ENCODE data around the gene ZNF609.

DNA sequence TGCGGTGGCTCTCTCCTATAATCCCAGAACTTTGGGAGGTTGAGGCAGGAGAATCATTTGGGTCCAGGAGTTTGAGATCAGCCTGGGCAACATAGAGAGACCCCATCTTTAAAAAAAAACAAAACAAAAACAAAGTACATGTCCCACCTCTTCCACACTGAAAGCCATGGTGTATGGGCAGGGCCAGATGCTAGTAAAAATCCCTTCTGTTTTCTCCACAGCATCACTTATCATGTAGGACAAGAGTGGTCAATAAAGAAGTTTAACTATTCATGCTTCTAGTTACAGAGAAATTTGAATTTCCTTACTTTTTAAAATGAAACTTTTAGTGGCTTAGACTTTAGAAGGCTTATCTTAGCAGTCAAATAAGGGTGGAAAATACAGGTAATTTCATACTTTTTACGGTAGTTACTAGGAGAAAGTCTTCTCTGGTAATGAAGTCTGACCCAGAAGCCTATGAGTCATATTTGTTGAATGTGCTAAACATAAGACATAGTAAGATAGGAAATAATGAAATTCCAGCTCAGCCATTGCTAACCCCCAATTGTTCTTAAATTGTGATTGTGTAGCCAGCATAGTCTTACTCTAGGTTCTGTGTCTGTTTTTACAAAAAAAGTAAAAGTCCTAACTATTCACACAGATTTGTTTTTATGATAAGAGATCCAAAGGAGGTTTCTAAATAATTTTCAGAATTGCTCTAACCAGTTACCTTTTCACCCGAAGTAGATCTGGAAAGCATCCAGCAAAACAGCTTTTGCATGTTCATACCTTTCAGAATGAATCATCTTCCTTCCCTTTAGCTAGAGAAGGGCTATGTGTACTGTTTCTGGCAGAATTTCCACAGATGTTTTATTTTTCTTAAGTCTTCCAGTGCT is 16.4 kb upstream of the ZNF609 start:
- TF ChIP-seq EZH2 (IDR thresholded peaks at IDR 0.05; ENCODE audit: low read length, unreplicated experiment) (no peak), EZH2phosphoT487 (IDR thresholded peaks at IDR 0.05; ENCODE audit: borderline replicate concordance, low read length) (no peak)
- TF ChIP-seq, protein P1, sequence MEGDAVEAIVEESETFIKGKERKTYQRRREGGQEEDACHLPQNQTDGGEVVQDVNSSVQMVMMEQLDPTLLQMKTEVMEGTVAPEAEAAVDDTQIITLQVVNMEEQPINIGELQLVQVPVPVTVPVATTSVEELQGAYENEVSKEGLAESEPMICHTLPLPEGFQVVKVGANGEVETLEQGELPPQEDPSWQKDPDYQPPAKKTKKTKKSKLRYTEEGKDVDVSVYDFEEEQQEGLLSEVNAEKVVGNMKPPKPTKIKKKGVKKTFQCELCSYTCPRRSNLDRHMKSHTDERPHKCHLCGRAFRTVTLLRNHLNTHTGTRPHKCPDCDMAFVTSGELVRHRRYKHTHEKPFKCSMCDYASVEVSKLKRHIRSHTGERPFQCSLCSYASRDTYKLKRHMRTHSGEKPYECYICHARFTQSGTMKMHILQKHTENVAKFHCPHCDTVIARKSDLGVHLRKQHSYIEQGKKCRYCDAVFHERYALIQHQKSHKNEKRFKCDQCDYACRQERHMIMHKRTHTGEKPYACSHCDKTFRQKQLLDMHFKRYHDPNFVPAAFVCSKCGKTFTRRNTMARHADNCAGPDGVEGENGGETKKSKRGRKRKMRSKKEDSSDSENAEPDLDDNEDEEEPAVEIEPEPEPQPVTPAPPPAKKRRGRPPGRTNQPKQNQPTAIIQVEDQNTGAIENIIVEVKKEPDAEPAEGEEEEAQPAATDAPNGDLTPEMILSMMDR (conservative IDR thresholded peaks at IDR 0.05; ENCODE audit: low read depth, low read length) = no peak
